GM12892 (cell line): ENCODE data around the gene IFI27.

Source experiments
- POLR2A ChIP-seq: IDR thresholded peaks from 2 replicates; pipeline ENCODE4 v1.6.1; 2011; ENCODE audit warnings: low read depth, low read length, control low read depth
- POLR2AphosphoS5 ChIP-seq: IDR thresholded peaks from 2 replicates; pipeline ENCODE4 v1.6.1; 2011; ENCODE audit warnings: low read depth, low read length, control low read depth

DNA sequence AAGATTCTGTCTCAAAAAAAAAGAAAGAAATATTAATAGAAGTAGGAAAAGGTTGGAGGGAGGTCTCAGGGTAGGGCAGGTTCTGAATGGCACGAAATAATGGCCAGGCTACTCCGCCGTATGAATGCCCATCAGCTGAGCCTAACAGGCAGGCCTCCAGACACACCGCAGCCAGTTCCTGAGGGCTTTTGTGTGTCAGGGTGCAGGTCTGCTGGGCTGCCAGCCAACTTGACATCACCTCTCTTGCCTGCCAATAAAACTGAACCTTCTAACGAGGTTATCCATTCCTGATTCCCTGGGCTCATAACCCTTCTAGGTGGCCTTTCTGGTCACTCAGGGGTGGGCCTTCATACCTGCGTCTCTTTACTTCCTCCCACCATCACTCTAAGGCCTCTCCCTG, 3.0 kb downstream of the IFI27 start:
- TF ChIP-seq POLR2A (no peak), POLR2AphosphoS5 (no peak)
